Omental fat pad (tissue), 4 donors: ENCODE data around the gene CAMSAP1. TPM values are rescaled to one million over a fixed set of nuclear protein-coding genes. Genes with fewer than 3 reads are reported as not detected.

Experiments used
- ATAC-seq: fragments of 150-250 bp; one replicate; pipeline ENCODE4 v1.9.1; 2016; ENCODE audit warnings: mild to moderate bottlenecking, moderate library complexity; ENCODE audit not compliant: low FRiP score
- DNase-seq: peaks from one replicate; pipeline ENCODE4 v3.0.0-alpha.2; 2019; ENCODE audit warnings: low spot score
- total RNA-seq, 4 donors: library from RNA; depleted of rRNA; stranded (reverse); fragments of >200 nt; gene quantifications; one replicate each; pipeline ENCODE4 v1.1.0, GENCODE V29; 2016
- TF ChIP-seq, protein P1 (sequence below), 3 donors: fragments of 450-650 bp; IDR thresholded peaks; one replicate each; pipeline ENCODE4 v1.5.1; 2016 to 2017; ENCODE audit warnings: antibody characterized with exemption in 3 of 3, mild to moderate bottlenecking in 3 of 3, moderate library complexity in 2 of 3

Gene CAMSAP1
- total RNA-seq, 4 donors from 2014 or later: 22.3 to 52.5 (median 33.2) TPM

DNA sequence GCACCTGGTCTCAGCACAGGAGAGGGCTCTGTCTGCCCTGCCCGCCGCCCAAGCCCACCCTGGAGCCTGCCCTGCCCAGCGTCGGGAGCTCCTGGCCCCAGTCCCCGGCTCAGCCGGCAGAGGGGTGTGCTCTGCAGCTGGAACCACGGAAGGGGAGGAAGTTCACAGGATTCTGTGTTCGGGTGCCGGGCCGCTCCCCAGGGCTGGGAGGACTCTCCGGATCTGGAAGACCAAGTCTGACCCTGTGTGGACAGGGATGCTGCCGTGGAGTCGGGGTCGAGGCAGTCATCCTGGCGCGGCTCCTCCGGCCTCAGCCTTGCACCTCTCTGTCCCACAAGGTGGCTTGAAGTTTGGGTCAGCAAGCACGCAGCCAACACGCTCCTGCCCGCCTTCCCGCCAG lies 126.7 kb downstream of the CAMSAP1 start:
- DNase-seq (no peak), ATAC-seq (no peak)
- TF ChIP-seq, protein P1, sequence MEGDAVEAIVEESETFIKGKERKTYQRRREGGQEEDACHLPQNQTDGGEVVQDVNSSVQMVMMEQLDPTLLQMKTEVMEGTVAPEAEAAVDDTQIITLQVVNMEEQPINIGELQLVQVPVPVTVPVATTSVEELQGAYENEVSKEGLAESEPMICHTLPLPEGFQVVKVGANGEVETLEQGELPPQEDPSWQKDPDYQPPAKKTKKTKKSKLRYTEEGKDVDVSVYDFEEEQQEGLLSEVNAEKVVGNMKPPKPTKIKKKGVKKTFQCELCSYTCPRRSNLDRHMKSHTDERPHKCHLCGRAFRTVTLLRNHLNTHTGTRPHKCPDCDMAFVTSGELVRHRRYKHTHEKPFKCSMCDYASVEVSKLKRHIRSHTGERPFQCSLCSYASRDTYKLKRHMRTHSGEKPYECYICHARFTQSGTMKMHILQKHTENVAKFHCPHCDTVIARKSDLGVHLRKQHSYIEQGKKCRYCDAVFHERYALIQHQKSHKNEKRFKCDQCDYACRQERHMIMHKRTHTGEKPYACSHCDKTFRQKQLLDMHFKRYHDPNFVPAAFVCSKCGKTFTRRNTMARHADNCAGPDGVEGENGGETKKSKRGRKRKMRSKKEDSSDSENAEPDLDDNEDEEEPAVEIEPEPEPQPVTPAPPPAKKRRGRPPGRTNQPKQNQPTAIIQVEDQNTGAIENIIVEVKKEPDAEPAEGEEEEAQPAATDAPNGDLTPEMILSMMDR (IDR thresholded peaks at IDR 0.05): no peak

DNA sequence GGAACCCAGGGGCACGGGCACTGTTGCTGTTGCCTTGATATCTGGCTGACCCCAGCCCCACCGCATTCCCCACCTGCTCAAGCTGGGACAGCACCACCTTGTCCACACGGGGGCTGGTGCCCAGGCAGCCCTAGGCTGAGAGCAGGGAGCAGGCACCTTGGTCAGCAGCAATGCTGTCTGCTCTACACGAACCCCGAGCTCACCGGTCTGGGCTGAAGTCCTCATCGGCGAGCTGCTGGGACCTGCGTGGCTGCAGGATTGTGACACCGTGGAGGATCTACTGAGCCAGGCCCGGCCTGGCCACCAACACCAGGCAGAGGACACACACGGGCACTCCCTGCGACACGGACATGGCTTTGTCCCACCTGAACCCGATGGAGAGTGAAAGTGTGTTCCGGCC lies 127.3 kb downstream of the CAMSAP1 start:
- DNase-seq (no peak), ATAC-seq (no peak)
- TF ChIP-seq, protein P1 (IDR thresholded peaks at IDR 0.05): no peak

DNA sequence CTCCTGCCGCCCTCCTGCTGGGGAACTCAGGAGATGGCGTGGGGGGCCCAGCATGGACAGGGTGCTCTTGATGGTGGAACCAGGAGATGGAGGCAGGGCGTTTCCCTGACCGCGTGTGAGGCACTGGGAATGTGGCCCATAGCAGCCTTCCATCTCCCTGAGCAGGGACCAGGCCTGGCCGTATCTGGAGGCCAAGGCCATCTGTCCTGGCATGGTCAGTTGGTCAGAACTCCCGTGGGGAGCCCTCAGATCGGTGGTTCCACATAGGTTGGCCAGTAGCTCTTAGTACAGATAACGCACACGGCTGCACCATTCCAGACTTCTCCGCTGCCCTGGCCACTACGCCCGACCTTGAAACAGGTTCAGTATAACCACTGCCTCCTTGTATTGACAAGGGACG lies 127.8 kb downstream of the CAMSAP1 start:
- TF ChIP-seq, protein P1 (IDR thresholded peaks at IDR 0.05): no peak
- ATAC-seq: no peak
- DNase-seq: no peak

DNA sequence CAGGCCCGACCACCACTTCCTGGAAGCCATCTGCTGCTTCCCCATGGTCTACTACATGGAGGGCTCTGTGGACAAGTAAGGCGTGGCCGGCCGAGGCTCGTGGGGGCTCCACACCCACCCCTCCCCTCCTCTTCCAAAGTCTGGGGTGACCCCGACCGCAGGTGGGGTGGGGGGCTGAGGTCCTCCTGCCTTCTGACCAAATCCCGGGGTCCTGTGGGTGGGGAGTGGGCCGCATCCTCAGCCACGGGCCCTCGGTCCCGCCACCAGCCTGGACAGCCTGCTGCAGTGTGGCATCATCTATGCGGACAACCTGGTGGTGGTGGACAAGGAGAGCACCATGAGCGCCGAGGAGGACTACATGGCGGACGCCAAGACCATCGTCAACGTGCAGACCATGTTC lies 128.9 kb downstream of the CAMSAP1 start:
- no peak for DNase-seq
- ATAC-seq: no peak
- TF ChIP-seq, protein P1 (IDR thresholded peaks at IDR 0.05): no peak

DNA sequence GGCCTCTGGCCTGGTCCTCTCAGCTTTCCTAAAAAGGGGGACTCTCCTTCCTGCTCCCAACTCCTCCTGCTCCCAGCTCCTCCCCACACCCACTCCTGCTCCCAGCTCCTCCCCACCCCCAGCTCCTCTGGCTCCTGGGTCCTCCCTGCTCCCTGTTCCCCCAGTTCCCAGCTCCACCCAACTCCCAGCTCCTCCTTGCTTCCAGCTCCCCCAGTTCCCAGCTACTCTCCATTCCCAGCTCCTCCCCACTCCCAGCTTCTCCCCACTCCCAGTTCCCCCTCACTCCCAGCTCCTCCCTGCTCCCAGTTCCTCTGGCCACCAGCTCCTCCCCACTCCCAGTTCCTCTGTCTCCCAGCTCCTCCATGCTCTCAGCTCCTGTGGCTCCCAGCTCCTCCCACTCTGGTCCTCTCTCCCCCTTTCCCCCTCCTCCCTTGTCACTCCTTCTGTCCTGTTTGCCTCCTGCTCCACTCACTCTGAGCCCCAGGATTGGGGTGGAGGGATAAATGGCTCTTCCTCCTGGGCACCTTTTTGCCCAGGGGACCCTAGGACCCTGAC lies 129.6 kb downstream of the CAMSAP1 start:
- no peak for DNase-seq
- TF ChIP-seq, protein P1 (IDR thresholded peaks at IDR 0.05): no peak
- ATAC-seq: no peak

DNA sequence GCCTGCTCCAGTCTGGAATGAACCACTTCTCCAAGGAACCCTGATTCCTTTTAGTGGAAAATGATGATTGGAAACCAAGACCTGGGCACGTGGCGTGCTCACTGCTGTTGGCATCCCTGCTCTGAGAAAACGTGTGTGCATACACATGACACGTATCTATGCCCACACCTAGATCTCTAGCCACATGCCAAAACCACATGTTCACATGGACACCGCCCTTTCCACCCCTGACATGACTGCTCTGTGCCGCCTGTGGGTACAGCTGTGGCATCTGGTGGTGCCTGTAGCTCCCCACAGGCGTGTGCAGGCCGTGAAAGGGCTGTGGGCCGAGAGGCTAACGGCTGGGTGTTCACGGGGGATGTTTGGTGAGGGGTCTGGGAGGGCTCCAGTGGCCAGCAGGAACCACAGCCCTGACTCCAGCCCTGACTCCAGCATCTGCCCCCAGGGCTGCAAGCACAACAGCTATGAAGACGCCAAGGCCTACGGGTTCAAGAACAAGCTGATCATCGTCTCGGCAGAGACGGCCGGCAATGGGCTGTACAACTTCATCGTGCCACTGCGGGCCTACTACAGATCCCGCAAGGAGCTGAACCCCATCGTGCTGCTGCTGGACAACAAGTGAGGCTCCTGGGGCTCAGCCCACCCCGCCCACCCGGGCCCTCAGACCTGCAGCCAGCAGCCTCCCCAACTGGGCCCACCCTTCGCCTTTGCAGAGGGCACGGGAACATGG lies 130.3 kb downstream of the CAMSAP1 start:
- TF ChIP-seq, protein P1 (IDR thresholded peaks at IDR 0.05): no peak
- ATAC-seq: no peak
- no peak for DNase-seq

DNA sequence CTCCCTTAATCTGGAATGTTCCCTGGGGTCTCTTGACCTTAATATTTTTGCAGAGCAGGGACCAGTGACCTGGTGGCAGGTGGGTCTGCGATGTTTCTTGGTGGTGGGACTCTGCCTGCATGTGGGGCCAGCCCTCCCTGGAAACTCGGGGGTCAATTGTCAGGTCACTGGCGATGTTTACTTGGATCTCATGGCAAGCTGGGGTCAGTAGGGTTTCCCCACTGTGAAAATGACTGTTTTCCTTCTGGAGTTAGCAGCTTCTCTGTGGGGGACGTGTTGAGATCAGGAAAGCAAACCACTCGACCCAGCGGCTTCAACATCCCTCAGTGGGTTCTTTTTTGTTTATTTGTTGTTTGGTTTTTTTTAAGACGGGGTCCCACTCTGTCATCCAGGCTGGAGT lies 131.4 kb downstream of the CAMSAP1 start:
- DNase-seq (no peak), ATAC-seq (no peak)
- TF ChIP-seq, protein P1 (IDR thresholded peaks at IDR 0.05): no peak
